Adipose tissue (tissue), 3 donors: Measurements from ENCODE around the gene TFR2. TPM values are rescaled to one million over a fixed set of nuclear protein-coding genes. Genes with fewer than 3 reads are reported as not detected.

Experiments used
- H3K27ac ChIP-seq: one replicate; pipeline ENCODE4 v1.5.1; 2013; ENCODE audit warnings: low read depth, low read length
- WGBS, 3 donors: extraction: QIAGEN DNeasy Blood & Tissue Kit; methylation state at CpG; one replicate each; pipeline ENCODE4 v1.1.7; 2013; 5-methylcytosine and 5-hydroxymethylcytosine counted together
- polyA plus RNA-seq, 3 donors: library from polyadenylated mRNA; stranded (reverse); fragments of 200-250 nt; gene quantifications; one replicate each; pipeline ENCODE4 v1.2.3, GENCODE V29; 2013
- donor health status: healthy with polysubstance abuse.
- donor health status: Bipolar disorder and iron deficiency.
- donor health status: healthy.

Gene TFR2
- polyA plus RNA-seq = 1 to 10 TPM in 1 of 3 donors, under 1 TPM in 2; 0.22 to 1.5 (median 0.48) TPM

- 26 to 48% (median 44%) methylated on average over 9 to 10 of the region's 10 CpGs for WGBS, 3 donors
- no peak within 1 kb of the TSS for H3K27ac ChIP-seq
Measured at GRCh38 chr7:100641463-100641859, at the start of gene TFR2. TSS of gene TFR2 (minus strand) at chr7:100641552. CDS start at chr7:100641509, 43 bp downstream.

GRCh38 chr7:100689230-100690135, 48.1 kb upstream of the TFR2 start:
- H3K27ac ChIP-seq = no peak overlapping the region
- 79 to 85% (median 84%) methylated on average over 17 to 18 of the region's 18 CpGs for WGBS, 3 donors

- no peak overlapping the region for H3K27ac ChIP-seq
- 83 to 88% (median 83%) methylated on average over 16 of the region's 16 CpGs for WGBS, 3 donors
Measured at GRCh38 chr7:100688326-100688860, 47.0 kb upstream of the TFR2 start.

GRCh38 chr7:100687751-100688300, 46.5 kb upstream of the TFR2 start:
- no peak overlapping the region for H3K27ac ChIP-seq
- 76 to 85% (median 82%) methylated on average over 25 of the region's 25 CpGs for WGBS, 3 donors

GRCh38 chr7:100687261-100687660, 45.9 kb upstream of the TFR2 start:
- H3K27ac ChIP-seq = no peak overlapping the region
- WGBS, 3 donors = 90 to 93% (median 91%) methylated on average over 18 to 22 of the region's 22 CpGs

DNA sequence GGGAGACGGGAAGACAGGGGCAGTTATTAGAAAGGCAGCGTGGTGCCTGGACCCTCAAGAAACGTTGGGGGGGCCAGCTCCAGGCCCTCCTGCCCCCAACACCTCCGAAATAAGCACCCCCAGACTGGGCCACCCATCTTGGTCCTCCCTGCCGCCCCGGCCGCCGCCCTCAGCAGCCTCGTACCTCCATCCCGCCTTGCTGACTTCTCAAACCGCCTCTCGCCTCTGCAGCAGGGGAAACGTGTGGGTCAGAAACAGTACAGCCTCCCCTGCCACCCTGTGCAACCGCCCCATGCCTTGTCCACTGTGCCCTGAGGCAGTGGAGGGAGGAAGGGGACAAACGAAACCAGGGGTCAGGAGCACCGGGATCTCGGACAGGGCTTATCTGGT, 45.5 kb upstream of the TFR2 start:
- WGBS, 3 donors = 91 to 93% (median 91%) methylated on average over 16 to 17 of the region's 17 CpGs
- no peak overlapping the region for H3K27ac ChIP-seq

GRCh38 chr7:100686201-100686821, 45.0 kb upstream of the TFR2 start:
- WGBS, 3 donors = 77 to 85% (median 85%) methylated on average over 32 to 33 of the region's 33 CpGs
- H3K27ac ChIP-seq = no peak overlapping the region

- 92 to 96% (median 94%) methylated on average over 16 to 17 of the region's 17 CpGs for WGBS, 3 donors
- no peak overlapping the region for H3K27ac ChIP-seq
Measured at GRCh38 chr7:100685631-100686145, 44.3 kb upstream of the TFR2 start.

GRCh38 chr7:100685049-100685605, 43.8 kb upstream of the TFR2 start:
- 88 to 93% (median 92%) methylated on average over 18 of the region's 18 CpGs for WGBS, 3 donors

DNA sequence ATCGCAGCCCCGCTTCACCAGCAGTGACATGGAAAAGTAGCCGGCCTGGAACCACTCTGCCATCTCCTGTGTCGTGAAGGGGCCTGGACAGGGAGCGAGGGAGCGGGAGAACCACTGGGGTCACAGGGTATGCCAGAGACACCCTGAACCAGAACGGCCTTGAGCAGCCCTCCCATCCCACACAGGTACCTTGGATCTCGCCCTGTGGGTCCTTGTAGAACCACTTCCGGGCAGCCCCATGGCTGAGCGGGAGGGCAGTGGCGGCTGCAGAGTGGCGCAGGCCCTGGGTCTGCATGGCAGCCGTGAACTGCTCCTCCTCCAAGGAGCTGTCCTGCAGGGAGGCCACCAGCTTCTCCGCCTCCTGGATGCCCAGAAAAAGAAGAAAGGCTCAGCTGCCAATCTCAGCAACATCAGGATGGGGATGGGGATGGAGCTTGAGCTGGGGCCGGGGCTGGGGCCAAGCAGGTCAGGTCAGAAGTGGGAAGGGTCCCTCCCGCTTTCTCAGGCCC, 43.2 kb upstream of the TFR2 start:
- H3K27ac ChIP-seq = no peak overlapping the region
- 93 to 96% (median 93%) methylated on average over 16 of the region's 16 CpGs for WGBS, 3 donors

More at GRCh38 chr7:100685049-100685605, 43.8 kb upstream of the TFR2 start:
- no peak overlapping the region for H3K27ac ChIP-seq

- WGBS, 3 donors = 93 to 95% (median 94%) methylated on average over 27 to 37 of the region's 37 CpGs
- H3K27ac ChIP-seq = no peak overlapping the region
Measured at GRCh38 chr7:100683659-100684533, 42.5 kb upstream of the TFR2 start.

DNA sequence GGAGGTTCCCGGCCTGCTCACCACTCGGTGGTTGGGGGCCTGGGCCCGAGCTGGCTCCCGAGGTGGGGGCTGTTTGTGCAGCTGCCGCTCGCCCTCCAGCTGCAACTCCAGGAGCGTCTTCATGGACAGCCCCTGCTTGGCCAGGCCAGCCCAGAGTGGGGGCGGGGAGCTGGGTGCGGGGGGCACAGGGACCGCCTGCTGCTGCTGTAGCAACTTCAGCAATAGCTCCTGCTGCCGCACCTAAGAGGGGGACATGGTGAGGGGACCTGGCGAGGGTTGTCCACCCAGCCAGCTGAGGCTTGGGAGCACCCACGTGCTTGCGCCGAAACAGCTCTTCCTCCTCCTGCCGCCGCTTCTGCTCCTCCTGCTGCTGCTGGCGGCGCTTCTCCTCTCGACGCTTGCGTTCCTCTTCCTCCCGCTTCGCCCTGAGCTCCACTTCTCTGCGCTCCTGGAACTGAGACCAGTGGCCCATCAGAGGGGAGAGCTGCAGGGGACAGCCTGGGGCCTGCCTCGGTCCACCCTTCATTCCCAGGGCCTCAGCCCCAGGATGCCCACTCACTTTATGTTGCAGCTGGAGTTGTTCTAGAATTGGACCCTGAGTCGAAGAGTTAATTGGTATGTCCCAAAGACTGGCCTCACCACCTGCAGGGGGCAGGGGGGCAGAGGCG, 41.8 kb upstream of the TFR2 start:
- WGBS, 3 donors = 82 to 89% (median 86%) methylated on average over 28 of the region's 28 CpGs
- H3K27ac ChIP-seq = no peak overlapping the region

DNA sequence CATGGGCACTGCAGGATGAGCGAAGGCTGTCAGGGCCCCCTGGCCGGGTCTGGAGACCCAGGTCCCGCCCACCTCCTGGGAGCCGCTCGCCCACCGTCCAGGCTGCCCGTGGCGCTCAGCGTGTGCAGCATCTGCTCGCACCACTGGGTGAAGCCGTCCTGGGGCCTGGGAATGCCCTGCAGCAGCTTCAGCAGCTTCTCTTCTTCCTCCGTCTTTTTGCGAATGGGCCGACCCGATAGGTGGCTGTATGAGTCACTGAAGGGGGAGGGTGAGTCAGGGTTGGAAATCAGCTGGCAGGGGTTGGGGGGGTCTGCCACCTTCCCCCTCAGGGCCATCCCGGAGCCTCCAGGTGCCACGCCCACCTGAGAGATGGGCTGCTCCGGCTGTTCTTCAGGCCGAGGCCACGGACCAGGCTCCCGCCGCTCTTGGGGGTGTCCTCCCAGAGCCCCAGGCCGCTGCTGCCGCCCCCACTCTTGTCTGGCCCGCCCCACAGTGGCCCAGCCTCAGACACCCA, 40.9 kb upstream of the TFR2 start:
- no peak overlapping the region for H3K27ac ChIP-seq
- 82 to 84% (median 84%) methylated on average over 21 to 25 of the region's 25 CpGs for WGBS, 3 donors

DNA sequence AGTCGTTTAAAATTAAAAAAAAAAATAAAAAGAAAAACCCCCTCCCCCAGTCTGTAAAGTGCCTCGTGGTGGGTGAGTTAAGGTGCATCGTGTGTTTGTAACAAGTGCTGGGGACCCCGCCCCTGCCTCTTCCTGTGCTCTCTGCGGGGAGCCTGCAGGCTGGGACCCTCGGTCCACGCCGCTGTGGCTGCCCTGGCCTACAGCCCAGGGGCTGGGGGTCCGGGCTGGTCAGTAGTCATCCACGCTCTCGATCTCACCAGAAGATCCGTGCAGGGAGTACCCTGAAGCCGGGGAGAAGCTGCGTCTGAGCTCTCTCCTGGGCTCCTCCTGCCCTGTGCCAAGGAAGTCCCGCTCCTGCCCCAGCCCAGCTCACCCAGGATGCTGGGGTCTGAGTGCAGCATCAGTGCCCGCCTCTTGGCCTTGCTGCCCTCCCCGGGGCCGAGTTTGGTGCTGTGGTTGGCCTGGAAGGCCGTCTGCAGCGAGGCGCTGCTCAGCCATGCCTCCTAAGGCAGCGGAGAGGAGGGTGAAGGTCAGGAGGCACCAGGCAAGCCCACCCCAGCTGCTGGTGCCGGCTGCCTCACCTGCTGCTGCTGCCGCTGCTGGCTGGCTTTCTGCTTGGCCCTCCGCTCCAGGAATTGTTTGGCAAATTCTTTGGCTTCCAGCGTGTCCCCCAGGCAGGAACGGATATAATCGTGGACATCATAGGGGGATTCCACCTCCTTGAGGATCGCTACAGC, 40.3 kb upstream of the TFR2 start:
- no peak overlapping the region for H3K27ac ChIP-seq
- WGBS, 3 donors = 80 to 84% (median 81%) methylated on average over 28 to 29 of the region's 29 CpGs

- no peak overlapping the region for H3K27ac ChIP-seq
- WGBS, 3 donors = 78 to 83% (median 81%) methylated on average over 18 of the region's 18 CpGs
Measured at GRCh38 chr7:100680576-100681271, 39.4 kb upstream of the TFR2 start.
